ENCODE data around the gene EBF4. TPM values are rescaled to one million over a fixed set of nuclear protein-coding genes. Genes with fewer than 3 reads are reported as not detected.

The EBF4 gene
- total RNA-seq, 1 donor: 2.6 TPM

GRCh38 chr20:2700913-2701620 lies 8.5 kb downstream of the EBF4 start:
- DNase-seq (ENCODE audit: low read depth): no peak
- no peak overlapping the region for H3K4me3 ChIP-seq (ENCODE audit: low read depth, low read length)
- TF ChIP-seq CTCF (IDR thresholded peaks at IDR 0.05; ENCODE audit: insufficient read depth, low read depth, low read length): no peak

GRCh38 chr20:2701671-2702081 lies 9.1 kb downstream of the EBF4 start:
- no peak for TF ChIP-seq CTCF (IDR thresholded peaks at IDR 0.05; ENCODE audit: insufficient read depth, low read depth, low read length)
- H3K4me3 ChIP-seq (ENCODE audit: low read depth, low read length): no peak overlapping the region
- no peak for DNase-seq (ENCODE audit: low read depth)

- no peak for TF ChIP-seq CTCF (IDR thresholded peaks at IDR 0.05; ENCODE audit: insufficient read depth, low read depth, low read length)
Observed at GRCh38 chr20:2703716-2704475, 11.3 kb downstream of the EBF4 start.

GRCh38 chr20:2705931-2706645 lies 13.5 kb downstream of the EBF4 start:
- no peak for TF ChIP-seq CTCF (IDR thresholded peaks at IDR 0.05; ENCODE audit: insufficient read depth, low read depth, low read length)
- H3K4me3 ChIP-seq (ENCODE audit: low read depth, low read length): no peak overlapping the region
- DNase-seq (ENCODE audit: low read depth): no peak

More at GRCh38 chr20:2703716-2704475, 11.3 kb downstream of the EBF4 start:
- no peak overlapping the region for H3K4me3 ChIP-seq (ENCODE audit: low read depth, low read length)
- DNase-seq (ENCODE audit: low read depth): no peak

- TF ChIP-seq CTCF (IDR thresholded peaks at IDR 0.05; ENCODE audit: insufficient read depth, low read depth, low read length): no peak
- DNase-seq (ENCODE audit: low read depth): no peak
- no peak overlapping the region for H3K4me3 ChIP-seq (ENCODE audit: low read depth, low read length)
Observed at GRCh38 chr20:2706688-2707352, 14.2 kb downstream of the EBF4 start.

- DNase-seq (ENCODE audit: low read depth): no peak
- no peak overlapping the region for H3K4me3 ChIP-seq (ENCODE audit: low read depth, low read length)
- TF ChIP-seq CTCF (IDR thresholded peaks at IDR 0.05; ENCODE audit: insufficient read depth, low read depth, low read length): no peak
Observed at GRCh38 chr20:2707353-2708072, 14.9 kb downstream of the EBF4 start.
